ENCODE results near the gene INMT.

GRCh38 chr7:30790356-30790755 lies 38.4 kb downstream of the INMT start:
- TF ChIP-seq, protein P1, sequence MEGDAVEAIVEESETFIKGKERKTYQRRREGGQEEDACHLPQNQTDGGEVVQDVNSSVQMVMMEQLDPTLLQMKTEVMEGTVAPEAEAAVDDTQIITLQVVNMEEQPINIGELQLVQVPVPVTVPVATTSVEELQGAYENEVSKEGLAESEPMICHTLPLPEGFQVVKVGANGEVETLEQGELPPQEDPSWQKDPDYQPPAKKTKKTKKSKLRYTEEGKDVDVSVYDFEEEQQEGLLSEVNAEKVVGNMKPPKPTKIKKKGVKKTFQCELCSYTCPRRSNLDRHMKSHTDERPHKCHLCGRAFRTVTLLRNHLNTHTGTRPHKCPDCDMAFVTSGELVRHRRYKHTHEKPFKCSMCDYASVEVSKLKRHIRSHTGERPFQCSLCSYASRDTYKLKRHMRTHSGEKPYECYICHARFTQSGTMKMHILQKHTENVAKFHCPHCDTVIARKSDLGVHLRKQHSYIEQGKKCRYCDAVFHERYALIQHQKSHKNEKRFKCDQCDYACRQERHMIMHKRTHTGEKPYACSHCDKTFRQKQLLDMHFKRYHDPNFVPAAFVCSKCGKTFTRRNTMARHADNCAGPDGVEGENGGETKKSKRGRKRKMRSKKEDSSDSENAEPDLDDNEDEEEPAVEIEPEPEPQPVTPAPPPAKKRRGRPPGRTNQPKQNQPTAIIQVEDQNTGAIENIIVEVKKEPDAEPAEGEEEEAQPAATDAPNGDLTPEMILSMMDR (IDR thresholded peaks at IDR 0.05; ENCODE audit: insufficient read depth, low read length) = no peak
- no peak for TF ChIP-seq POLR2AphosphoS5 (IDR thresholded peaks at IDR 0.05; ENCODE audit: low read depth)
- TF ChIP-seq, protein P2, sequence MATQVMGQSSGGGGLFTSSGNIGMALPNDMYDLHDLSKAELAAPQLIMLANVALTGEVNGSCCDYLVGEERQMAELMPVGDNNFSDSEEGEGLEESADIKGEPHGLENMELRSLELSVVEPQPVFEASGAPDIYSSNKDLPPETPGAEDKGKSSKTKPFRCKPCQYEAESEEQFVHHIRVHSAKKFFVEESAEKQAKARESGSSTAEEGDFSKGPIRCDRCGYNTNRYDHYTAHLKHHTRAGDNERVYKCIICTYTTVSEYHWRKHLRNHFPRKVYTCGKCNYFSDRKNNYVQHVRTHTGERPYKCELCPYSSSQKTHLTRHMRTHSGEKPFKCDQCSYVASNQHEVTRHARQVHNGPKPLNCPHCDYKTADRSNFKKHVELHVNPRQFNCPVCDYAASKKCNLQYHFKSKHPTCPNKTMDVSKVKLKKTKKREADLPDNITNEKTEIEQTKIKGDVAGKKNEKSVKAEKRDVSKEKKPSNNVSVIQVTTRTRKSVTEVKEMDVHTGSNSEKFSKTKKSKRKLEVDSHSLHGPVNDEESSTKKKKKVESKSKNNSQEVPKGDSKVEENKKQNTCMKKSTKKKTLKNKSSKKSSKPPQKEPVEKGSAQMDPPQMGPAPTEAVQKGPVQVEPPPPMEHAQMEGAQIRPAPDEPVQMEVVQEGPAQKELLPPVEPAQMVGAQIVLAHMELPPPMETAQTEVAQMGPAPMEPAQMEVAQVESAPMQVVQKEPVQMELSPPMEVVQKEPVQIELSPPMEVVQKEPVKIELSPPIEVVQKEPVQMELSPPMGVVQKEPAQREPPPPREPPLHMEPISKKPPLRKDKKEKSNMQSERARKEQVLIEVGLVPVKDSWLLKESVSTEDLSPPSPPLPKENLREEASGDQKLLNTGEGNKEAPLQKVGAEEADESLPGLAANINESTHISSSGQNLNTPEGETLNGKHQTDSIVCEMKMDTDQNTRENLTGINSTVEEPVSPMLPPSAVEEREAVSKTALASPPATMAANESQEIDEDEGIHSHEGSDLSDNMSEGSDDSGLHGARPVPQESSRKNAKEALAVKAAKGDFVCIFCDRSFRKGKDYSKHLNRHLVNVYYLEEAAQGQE (IDR thresholded peaks at IDR 0.05; ENCODE audit: insufficient replicate concordance, low read depth) = no peak

Data from HL-60 (cell line).